SK-N-SH (cell line): Measurements from ENCODE around the gene ARF1.
"Not testable (repeated sequence)": the region's sequence is repeated elsewhere in the genome, so short reads cannot be mapped to it uniquely, and the experiment has no call there.

Experiments used
- CTCF ChIP-seq: fragments of 200-600 bp; sonication (generic); IDR thresholded peaks from 2 replicates; pipeline ENCODE4 v1.6.1; 2017; ENCODE audit warnings: antibody characterized with exemption, mild to moderate bottlenecking, moderate library complexity
- EP300 ChIP-seq, 2 experiments: IDR thresholded peaks; 2 replicates each; pipeline versions ENCODE4 v1.4.0 to v1.6.1; 2012; ENCODE audit warnings: borderline replicate concordance in 1 of 2, low read depth in 1 of 2, low read length in 1 of 2
- EZH2phosphoT487 ChIP-seq: fragments of 200-600 bp; sonication (generic); IDR thresholded peaks from 2 replicates; pipeline ENCODE4 v1.6.1; 2017; ENCODE audit warnings: low read depth, mixed run types, mild to moderate bottlenecking, antibody characterized with exemption, moderate library complexity, borderline replicate concordance
- GABPA ChIP-seq: IDR thresholded peaks from 2 replicates; pipeline ENCODE4 v1.4.0; 2012; ENCODE audit warnings: low read depth, mild to moderate bottlenecking
- MAX ChIP-seq: IDR thresholded peaks from 2 replicates; pipeline ENCODE4 v1.4.0; 2012; ENCODE audit warnings: low read depth
- MXI1 ChIP-seq: IDR thresholded peaks from 2 replicates; pipeline ENCODE4 v1.6.1; 2012; ENCODE audit warnings: mild to moderate bottlenecking, low read depth, low read length, improper control_type of control experiment
- POLR2AphosphoS5 ChIP-seq: IDR thresholded peaks from 2 replicates; pipeline ENCODE4 v1.6.1; 2012; ENCODE audit warnings: low read depth, low read length
- RAD21 ChIP-seq: IDR thresholded peaks from 2 replicates; pipeline ENCODE4 v1.6.1; 2012; ENCODE audit warnings: mild to moderate bottlenecking, low read length
- RFX5 ChIP-seq: IDR thresholded peaks from 2 replicates; pipeline ENCODE4 v1.6.1; 2012; ENCODE audit warnings: mild to moderate bottlenecking, improper control_type of control experiment, low read length
- SIN3A ChIP-seq: IDR thresholded peaks from 2 replicates; pipeline ENCODE4 v1.6.1; 2012; ENCODE audit warnings: low read depth, mild to moderate bottlenecking, low read length, moderate library complexity, borderline replicate concordance
- USF1 ChIP-seq: IDR thresholded peaks from 2 replicates; pipeline ENCODE4 v1.4.0; 2012; ENCODE audit warnings: low read depth, borderline replicate concordance

- TF ChIP-seq MXI1; EP300 (IDR thresholded peaks at IDR 0.05; ENCODE audit: borderline replicate concordance in 1 of 2, low read depth in 1 of 2, low read length in 1 of 2); CTCF; EZH2phosphoT487; RFX5; GABPA; MAX; USF1; SIN3A; RAD21; POLR2AphosphoS5: not testable (repeated sequence)
Observed at GRCh38 chr1:228111315-228111714, 28.8 kb downstream of the ARF1 start.
